Endothelial cell of umbilical vein (primary cell): ENCODE measurements around the gene IFI6. TPM values are rescaled to one million over a fixed set of nuclear protein-coding genes. Genes with fewer than 3 reads are reported as not detected.

Experiments
- BruUV-seq: library from RNA; stranded (reverse); fragments of 400-500 nt; replicated peaks from 2 replicates; lab custom pipeline; 2021; lab: Mats Ljungman, UMichigan
- CTCF ChIA-PET: fragments of 300-600, 350-600 bp; sonication (Branson Sonifier 250); formaldehyde crosslinking; loops from one replicate; lab custom pipeline; 2021; ENCODE audit warnings: antibody characterized with exemption, inconsistent platforms; lab: Charles Lee
- POLR2A ChIA-PET: fragments of 300-600, 350-600 bp; sonication (Branson Sonifier 250); formaldehyde crosslinking; loops from one replicate; lab custom pipeline; 2021; ENCODE audit warnings: antibody characterized with exemption, inconsistent platforms; lab: Charles Lee
- DNase-seq: peaks from one replicate; pipeline ENCODE4 v3.0.0-alpha.2; 2011; ENCODE audit warnings: low read depth, low spot score
- FAIRE-seq: peaks from 2 replicates; lab custom pipeline; 2011; peaks lifted over from hg19 to GRCh38; lab: Jason Lieb, UNC
- H2AFZ ChIP-seq: 2 replicates; pipeline ENCODE4 v1.6.0; 2012; ENCODE audit warnings: low read depth, low read length, control low read depth, inconsistent platforms
- H3K27ac ChIP-seq: 2 replicates; pipeline ENCODE4 v1.5.1; 2011; ENCODE audit warnings: low read depth, mild to moderate bottlenecking, control low read depth, low read length, moderate library complexity; ENCODE audit not compliant: insufficient read depth
- H3K27me3 ChIP-seq, 2 experiments: 2 replicates each; pipeline versions ENCODE4 v1.6.0 to v1.6.1; 2011; ENCODE audit warnings: low read length in 2 of 2, mixed read lengths in 1 of 2; ENCODE audit not compliant: control insufficient read depth in 2 of 2, insufficient read depth in 2 of 2
- H3K36me3 ChIP-seq, 2 experiments: 2 replicates in 1 of 2; 3 replicates in 1 of 2; pipeline ENCODE4 v1.5.1; 2011; ENCODE audit warnings: low read length in 2 of 2, mild to moderate bottlenecking in 1 of 2, moderate library complexity in 1 of 2; ENCODE audit not compliant: control insufficient read depth in 2 of 2, insufficient read depth in 2 of 2; ENCODE audit errors: extremely low read depth in 1 of 2
- H3K4me1 ChIP-seq: 3 replicates; pipeline ENCODE4 v1.5.1; 2011; ENCODE audit warnings: mild to moderate bottlenecking, low read length; ENCODE audit not compliant: control insufficient read depth, insufficient read depth; ENCODE audit errors: extremely low read depth
- H3K4me2 ChIP-seq: 2 replicates; pipeline ENCODE4 v1.6.1; 2011; ENCODE audit warnings: low read length, control low read depth, mixed read lengths; ENCODE audit not compliant: insufficient read depth
- H3K4me3 ChIP-seq, 3 experiments: fragments of 200-600 bp in 1 of 3; sonication (generic), shearing (Covaris generic) in 1 of 3; replicated peaks in 1 of 3; 2 replicates each; pipeline ENCODE4 v1.5.1; 2011 to 2016; ENCODE audit warnings: control low read depth in 3 of 3, low read length in 3 of 3, mild to moderate bottlenecking in 2 of 3, inconsistent platforms in 1 of 3, low read depth in 1 of 3, moderate library complexity in 1 of 3; ENCODE audit not compliant: insufficient read depth in 1 of 3
- H3K79me2 ChIP-seq: 2 replicates; pipeline ENCODE4 v1.6.0; 2012; ENCODE audit warnings: low read length, inconsistent platforms; ENCODE audit not compliant: control insufficient read depth, insufficient read depth
- H3K9ac ChIP-seq: replicated peaks from 2 replicates; pipeline ENCODE3; 2011; ENCODE audit warnings: low read length, control low read depth; ENCODE audit not compliant: insufficient read depth; ENCODE audit errors: extremely low read depth
- H3K9me1 ChIP-seq: replicated peaks from 3 replicates; pipeline ENCODE4 v1.6.0; 2011; ENCODE audit warnings: mild to moderate bottlenecking, low read length; ENCODE audit not compliant: control insufficient read depth, insufficient read depth; ENCODE audit errors: extremely low read depth
- H3K9me3 ChIP-seq: replicated peaks from 2 replicates; pipeline ENCODE4 v1.5.1; 2012; ENCODE audit warnings: low read length, inconsistent platforms; ENCODE audit not compliant: control insufficient read depth, insufficient read depth
- H4K20me1 ChIP-seq: replicated peaks from 2 replicates; pipeline ENCODE3; 2011; ENCODE audit warnings: mild to moderate bottlenecking, low read length; ENCODE audit not compliant: control insufficient read depth, insufficient read depth; ENCODE audit errors: extremely low read depth
- EZH2 ChIP-seq: IDR thresholded peaks from 2 replicates; pipeline ENCODE4 v1.6.1; 2012; ENCODE audit warnings: borderline replicate concordance, low read depth, mild to moderate bottlenecking, moderate library complexity, low read length, inconsistent platforms; ENCODE audit not compliant: severe bottlenecking
- FOS ChIP-seq: IDR thresholded peaks from 2 replicates; pipeline ENCODE4 v1.6.1; 2011; ENCODE audit warnings: mild to moderate bottlenecking, low read length, moderate library complexity, borderline replicate concordance; ENCODE audit not compliant: insufficient read depth
- GATA2 ChIP-seq: IDR thresholded peaks from 2 replicates; pipeline ENCODE4 v1.7.0; 2011; ENCODE audit warnings: low read depth, mild to moderate bottlenecking, moderate library complexity, mixed read lengths, low read length; ENCODE audit not compliant: insufficient read length, insufficient read depth
- JUN ChIP-seq: IDR thresholded peaks from 2 replicates; pipeline ENCODE4 v1.6.1; 2011; ENCODE audit warnings: borderline replicate concordance, low read depth; ENCODE audit not compliant: insufficient read length, insufficient read depth
- MYC ChIP-seq: IDR thresholded peaks from one replicate; pipeline ENCODE4 v1.6.1; 2011; ENCODE audit warnings: mild to moderate bottlenecking, low read depth, low read length
- POLR2A ChIP-seq: IDR thresholded peaks from 2 replicates; pipeline ENCODE4 v1.6.1; 2012; ENCODE audit warnings: low read depth, mild to moderate bottlenecking, control low read depth, low read length
- POLR2AphosphoS5 ChIP-seq: IDR thresholded peaks from 2 replicates; pipeline ENCODE4 v1.6.1; 2012; ENCODE audit warnings: low read depth, mild to moderate bottlenecking, control low read depth, low read length, moderate library complexity; ENCODE audit not compliant: insufficient read depth
- dilution Hi-C: fragments of 300-500 bp; cut with MboI; formaldehyde crosslinking; loops from one replicate; pipeline ENCODE4 v1.15.0; 2019; ENCODE audit warnings: low sequenced_read_pairs; ENCODE audit not compliant: extremely low pct_ligation_motif_present
- intact Hi-C: fragments of 100-400 bp; cut with micrococcal nuclease; formaldehyde crosslinking; loops from one replicate; pipeline ENCODE4 v1.10.0; 2022
- polyA plus RNA-seq, 4 experiments: library from polyadenylated mRNA; depleted of rRNA in 3 of 4; stranded (reverse) in 3 of 4; unstranded in 1 of 4; fragments of >200 nt; gene quantifications; 2 replicates each; pipeline versions ENCODE4 v1.2.1 to v1.2.3, GENCODE V29; 2011 to 2012; ENCODE audit warnings: missing spikeins in 1 of 4
- total RNA-seq: library from RNA; stranded (reverse); gene quantifications from 2 replicates; pipeline ENCODE4 v1.2.3, GENCODE V29; 2021
- TF ChIP-seq, protein P1 (sequence below), 2 donors: IDR thresholded peaks; 1 replicate in 1 of 2; 2 replicates in 1 of 2; pipeline ENCODE4 v1.5.1; 2011; ENCODE audit warnings: low read length in 2 of 2, mild to moderate bottlenecking in 2 of 2, moderate library complexity in 2 of 2, control low read depth in 1 of 2, inconsistent platforms in 1 of 2, low read depth in 1 of 2; ENCODE audit not compliant: insufficient read depth in 1 of 2; ENCODE audit errors: extremely low read depth in 1 of 2
- TF ChIP-seq, protein P2 (sequence below): IDR thresholded peaks from 2 replicates; pipeline ENCODE4 v1.6.1; 2011; ENCODE audit not compliant: insufficient read depth, insufficient read length

The IFI6 gene
- total and polyA plus RNA-seq, 2 donors (not counting 3 experiments of a cell fraction or from before 2014, with no cell fraction given) = 28.4 to 47.9 TPM

DNA sequence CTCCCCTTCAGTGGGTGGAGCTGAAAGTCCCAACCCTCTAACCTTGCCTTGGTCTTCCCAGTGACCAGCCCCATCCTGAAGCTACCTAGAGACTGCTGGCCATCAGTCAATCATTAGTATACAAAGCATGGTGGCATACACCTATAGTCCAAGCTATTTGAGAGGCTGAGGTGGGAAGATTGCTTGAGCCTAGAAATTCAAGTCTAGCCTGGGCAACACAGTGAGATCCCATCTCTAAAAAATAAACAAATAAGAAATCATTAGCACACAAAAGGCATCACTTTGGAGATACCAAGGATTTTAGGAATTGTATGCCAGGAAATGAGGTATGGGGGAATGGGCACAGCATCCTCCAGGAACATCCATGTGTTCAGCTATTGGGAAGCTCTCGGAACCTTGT lies 4.4 kb upstream of the IFI6 start:
- Histone ChIP-seq H3K36me3 (no peaks in the 10 kb centered on the region), H3K79me2 (no peaks in the 10 kb centered on the region), H3K9me3 (no peaks in the 10 kb centered on the region), H2AFZ (no peak overlapping the region), H3K9ac (no peak overlapping the region), H4K20me1 (no peaks in the 10 kb centered on the region), H3K4me3 (no peak overlapping the region), H3K27me3 (no peaks in the 10 kb centered on the region), H3K9me1 (no peaks in the 10 kb centered on the region), H3K27ac (no peak overlapping the region), H3K4me2 (no peak overlapping the region), H3K4me1 (peaks cover 16% of the 10 kb centered on the region)
- CTCF ChIA-PET = no interaction called here
- DNase-seq = no peak
- FAIRE-seq = no peak
- POLR2A ChIA-PET = no interaction called here
- dilution Hi-C loops = no loop called here
- no TSS peak for BruUV-seq
- TF ChIP-seq, protein P1, sequence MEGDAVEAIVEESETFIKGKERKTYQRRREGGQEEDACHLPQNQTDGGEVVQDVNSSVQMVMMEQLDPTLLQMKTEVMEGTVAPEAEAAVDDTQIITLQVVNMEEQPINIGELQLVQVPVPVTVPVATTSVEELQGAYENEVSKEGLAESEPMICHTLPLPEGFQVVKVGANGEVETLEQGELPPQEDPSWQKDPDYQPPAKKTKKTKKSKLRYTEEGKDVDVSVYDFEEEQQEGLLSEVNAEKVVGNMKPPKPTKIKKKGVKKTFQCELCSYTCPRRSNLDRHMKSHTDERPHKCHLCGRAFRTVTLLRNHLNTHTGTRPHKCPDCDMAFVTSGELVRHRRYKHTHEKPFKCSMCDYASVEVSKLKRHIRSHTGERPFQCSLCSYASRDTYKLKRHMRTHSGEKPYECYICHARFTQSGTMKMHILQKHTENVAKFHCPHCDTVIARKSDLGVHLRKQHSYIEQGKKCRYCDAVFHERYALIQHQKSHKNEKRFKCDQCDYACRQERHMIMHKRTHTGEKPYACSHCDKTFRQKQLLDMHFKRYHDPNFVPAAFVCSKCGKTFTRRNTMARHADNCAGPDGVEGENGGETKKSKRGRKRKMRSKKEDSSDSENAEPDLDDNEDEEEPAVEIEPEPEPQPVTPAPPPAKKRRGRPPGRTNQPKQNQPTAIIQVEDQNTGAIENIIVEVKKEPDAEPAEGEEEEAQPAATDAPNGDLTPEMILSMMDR (IDR thresholded peaks at IDR 0.05; ENCODE audit: extremely low read depth in 1 of 2, insufficient read depth in 1 of 2, low read depth in 1 of 2, low read length in 2 of 2) = no peak
- TF ChIP-seq POLR2A (no peak), GATA2 (no peak), JUN (no peak), FOS (no peak), MYC (no peak), POLR2AphosphoS5 (no peak), EZH2 (no peak)
- TF ChIP-seq, protein P2, sequence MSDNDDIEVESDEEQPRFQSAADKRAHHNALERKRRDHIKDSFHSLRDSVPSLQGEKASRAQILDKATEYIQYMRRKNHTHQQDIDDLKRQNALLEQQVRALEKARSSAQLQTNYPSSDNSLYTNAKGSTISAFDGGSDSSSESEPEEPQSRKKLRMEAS = no peak
- intact Hi-C loops = no loop called here
